ENCODE results near the gene ACR.

The ACR gene

GRCh38 chr22:50737728-50738648, at the start of gene ACR:
Gene ACR, plus strand, starts transcription at chr22:50738204. Its CDS starts 32 bp downstream, at chr22:50738236.
- DNase-seq (ENCODE audit: extremely low spot score): no peak
- TF ChIP-seq LEF1 (IDR thresholded peaks at IDR 0.05; ENCODE audit: borderline replicate concordance): no peak
- TF ChIP-seq ELF4 (IDR thresholded peaks at IDR 0.05): no peak
- TF ChIP-seq SP1 (IDR thresholded peaks at IDR 0.05): no peak
- TF ChIP-seq ARNT (IDR thresholded peaks at IDR 0.05): no peak
- no peak for TF ChIP-seq SUZ12 (IDR thresholded peaks at IDR 0.05)
- ChIA-PET POLR2A (no interaction called here), CTCF (no interaction called here)

DNA sequence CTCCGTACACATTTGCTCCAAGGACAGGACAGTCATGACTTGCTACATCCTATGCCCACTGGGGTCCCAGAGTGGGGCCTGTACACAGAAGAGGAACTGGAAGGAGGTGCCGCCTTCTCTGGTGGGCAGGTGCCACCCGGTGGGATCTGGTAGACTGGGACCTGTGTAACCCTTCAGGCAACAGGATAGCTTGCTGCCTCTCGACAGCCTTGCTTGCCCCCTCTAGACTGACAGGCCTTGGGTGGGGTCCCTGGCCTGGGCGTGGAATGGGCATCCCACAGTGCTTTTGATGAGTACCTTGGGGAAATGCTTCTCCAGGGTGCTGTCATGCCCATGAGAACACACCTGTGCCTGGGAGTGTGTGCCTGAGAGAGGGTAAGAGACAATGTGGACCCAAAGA, 49.6 kb upstream of the ACR start:
- CTCF ChIA-PET: interaction anchor here (0.6 kb wide), 1 partner anchor 29 kb away, joined by 3 read pairs; no protein-coding TSS in a partner anchor
- no peak for DNase-seq (ENCODE audit: extremely low spot score)
- POLR2A ChIA-PET: no interaction called here
- TF ChIP-seq ARNT (IDR thresholded peaks at IDR 0.05) (no peak), FOXA1 (IDR thresholded peaks at IDR 0.05) (no peak), TARDBP (IDR thresholded peaks at IDR 0.05) (no peak), HDGF (IDR thresholded peaks at IDR 0.05; ENCODE audit: borderline replicate concordance) (no peak), ELF4 (IDR thresholded peaks at IDR 0.05) (no peak), FOXK2 (IDR thresholded peaks at IDR 0.05) (no peak), SUZ12 (IDR thresholded peaks at IDR 0.05) (no peak)
- TF ChIP-seq, protein P1, sequence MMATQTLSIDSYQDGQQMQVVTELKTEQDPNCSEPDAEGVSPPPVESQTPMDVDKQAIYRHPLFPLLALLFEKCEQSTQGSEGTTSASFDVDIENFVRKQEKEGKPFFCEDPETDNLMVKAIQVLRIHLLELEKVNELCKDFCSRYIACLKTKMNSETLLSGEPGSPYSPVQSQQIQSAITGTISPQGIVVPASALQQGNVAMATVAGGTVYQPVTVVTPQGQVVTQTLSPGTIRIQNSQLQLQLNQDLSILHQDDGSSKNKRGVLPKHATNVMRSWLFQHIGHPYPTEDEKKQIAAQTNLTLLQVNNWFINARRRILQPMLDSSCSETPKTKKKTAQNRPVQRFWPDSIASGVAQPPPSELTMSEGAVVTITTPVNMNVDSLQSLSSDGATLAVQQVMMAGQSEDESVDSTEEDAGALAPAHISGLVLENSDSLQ (IDR thresholded peaks at IDR 0.05): no peak

DNA sequence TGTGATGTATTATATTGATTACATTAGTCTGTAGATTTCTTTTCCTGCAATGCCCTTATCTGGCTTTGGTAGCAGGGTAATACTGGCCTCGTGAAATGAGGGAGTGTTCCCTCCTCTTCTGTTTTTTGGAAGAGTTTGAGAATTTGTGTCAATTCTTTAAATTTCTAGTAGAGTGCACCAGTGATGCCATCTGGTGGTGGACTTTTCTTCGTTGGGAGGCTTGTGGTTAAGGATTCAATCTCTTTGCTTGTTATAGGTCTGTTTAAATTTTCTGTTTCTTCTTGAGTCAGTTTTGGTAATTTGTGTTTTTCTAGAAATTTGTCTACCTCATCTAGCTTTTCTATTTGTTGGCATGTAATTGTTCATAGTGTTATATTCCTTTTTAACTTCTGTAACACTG, 46.5 kb upstream of the ACR start:
- ChIA-PET POLR2A (no interaction called here), CTCF (interaction anchor here (0.6 to 1.0 kb wide), 2 partner anchors 129 to 194 kb away, joined by 3 to 5 read pairs; partner anchors contain the start of gene SYCE3)
- TF ChIP-seq FOXM1 (IDR thresholded peaks at IDR 0.05; ENCODE audit: borderline replicate concordance) (no peak), FOXK2 (IDR thresholded peaks at IDR 0.05) (no peak), TARDBP (IDR thresholded peaks at IDR 0.05) (no peak), ARNT (IDR thresholded peaks at IDR 0.05) (no peak), SUZ12 (IDR thresholded peaks at IDR 0.05) (no peak), ELF4 (IDR thresholded peaks at IDR 0.05) (no peak), LEF1 (IDR thresholded peaks at IDR 0.05; ENCODE audit: borderline replicate concordance) (no peak), L3MBTL2 (conservative IDR thresholded peaks at IDR 0.05) (no peak), HDGF (IDR thresholded peaks at IDR 0.05; ENCODE audit: borderline replicate concordance) (no peak)
- TF ChIP-seq, protein P1 (IDR thresholded peaks at IDR 0.05): no peak
- no peak for DNase-seq (ENCODE audit: extremely low spot score)

GRCh38 chr22:50693462-50693861, 44.5 kb upstream of the ACR start:
- no peak for DNase-seq (ENCODE audit: extremely low spot score)
- ChIA-PET CTCF (interaction anchor here (1.2 to 1.7 kb wide), 3 partner anchors 26 to 73 kb away, joined by 3 to 5 read pairs (median 3); no protein-coding TSS in a partner anchor), POLR2A (no interaction called here)
- no peak for TF ChIP-seq CTBP1 (IDR thresholded peaks at IDR 0.05; ENCODE audit: borderline replicate concordance)
- no peak for TF ChIP-seq FOXM1 (IDR thresholded peaks at IDR 0.05; ENCODE audit: borderline replicate concordance)
- TF ChIP-seq FOXK2 (IDR thresholded peaks at IDR 0.05): no peak
- TF ChIP-seq SP1 (IDR thresholded peaks at IDR 0.05): no peak
- TF ChIP-seq BHLHE40 (IDR thresholded peaks at IDR 0.05; ENCODE audit: borderline replicate concordance): no peak
- no peak for TF ChIP-seq L3MBTL2 (conservative IDR thresholded peaks at IDR 0.05)
- no peak for TF ChIP-seq NFRKB (IDR thresholded peaks at IDR 0.05)
- TF ChIP-seq ZNF384 (IDR thresholded peaks at IDR 0.05): no peak
- TF ChIP-seq, protein P1 (IDR thresholded peaks at IDR 0.05): no peak
- no peak for TF ChIP-seq ELF4 (IDR thresholded peaks at IDR 0.05)
- no peak for TF ChIP-seq FOXA1 (IDR thresholded peaks at IDR 0.05)
- TF ChIP-seq ARNT (IDR thresholded peaks at IDR 0.05): no peak
- TF ChIP-seq SUZ12 (IDR thresholded peaks at IDR 0.05): no peak
- no peak for TF ChIP-seq LEF1 (IDR thresholded peaks at IDR 0.05; ENCODE audit: borderline replicate concordance)
- no peak for TF ChIP-seq HDGF (IDR thresholded peaks at IDR 0.05; ENCODE audit: borderline replicate concordance)
- no peak for TF ChIP-seq TARDBP (IDR thresholded peaks at IDR 0.05)

DNA sequence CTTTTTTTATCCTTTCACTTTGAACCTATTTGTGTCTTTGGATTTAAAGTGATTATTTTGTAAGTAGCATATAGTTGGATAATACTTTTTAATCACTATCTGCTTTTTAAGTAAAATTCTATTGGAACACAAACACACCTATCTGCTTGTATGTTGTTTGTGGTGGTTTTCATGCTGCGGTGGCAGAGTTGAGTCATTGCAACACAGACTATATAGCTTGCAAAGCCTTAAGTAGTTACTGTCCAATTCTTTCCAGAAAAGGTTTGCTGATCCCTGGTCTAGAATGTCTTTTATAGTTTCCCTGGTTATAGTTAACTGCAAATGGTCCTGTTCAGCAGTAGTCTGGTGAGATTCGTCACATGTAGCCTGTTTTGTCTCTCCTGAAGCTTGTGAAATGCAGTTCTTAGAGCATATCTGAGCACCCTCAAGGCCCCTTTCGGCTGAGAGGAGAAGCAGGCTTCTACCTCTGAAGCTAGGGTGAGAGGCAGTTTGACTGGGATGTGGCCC, 43.9 kb upstream of the ACR start:
- CTCF ChIA-PET: interaction anchor here (1.2 to 1.7 kb wide), 3 partner anchors 26 to 74 kb away, joined by 3 to 5 read pairs (median 3); no protein-coding TSS in a partner anchor
- TF ChIP-seq HDGF (IDR thresholded peaks at IDR 0.05; ENCODE audit: borderline replicate concordance): no peak
- no peak for TF ChIP-seq FOXK2 (IDR thresholded peaks at IDR 0.05)
- no peak for TF ChIP-seq ARNT (IDR thresholded peaks at IDR 0.05)
- TF ChIP-seq L3MBTL2 (conservative IDR thresholded peaks at IDR 0.05): no peak
- TF ChIP-seq BHLHE40 (IDR thresholded peaks at IDR 0.05; ENCODE audit: borderline replicate concordance): no peak
- TF ChIP-seq TARDBP (IDR thresholded peaks at IDR 0.05): no peak
- no peak for TF ChIP-seq ZNF384 (IDR thresholded peaks at IDR 0.05)
- no peak for TF ChIP-seq NFRKB (IDR thresholded peaks at IDR 0.05)
- POLR2A ChIA-PET: interaction anchor here (2.1 kb wide), 1 partner anchor 186 kb away, joined by 5 read pairs; the partner anchor contains the start of genes LMF2 and NCAPH2
- no peak for DNase-seq (ENCODE audit: extremely low spot score)
